HG03097 (cell line): ENCODE measurements around the gene TECTB.

Experiments used
- ATAC-seq: cut with Tn5 transposase; IDR thresholded peaks from one replicate; pipeline ENCODE4 v1.9.1; 2021; ENCODE audit not compliant: unreplicated experiment, low FRiP score

TECTB gene

DNA sequence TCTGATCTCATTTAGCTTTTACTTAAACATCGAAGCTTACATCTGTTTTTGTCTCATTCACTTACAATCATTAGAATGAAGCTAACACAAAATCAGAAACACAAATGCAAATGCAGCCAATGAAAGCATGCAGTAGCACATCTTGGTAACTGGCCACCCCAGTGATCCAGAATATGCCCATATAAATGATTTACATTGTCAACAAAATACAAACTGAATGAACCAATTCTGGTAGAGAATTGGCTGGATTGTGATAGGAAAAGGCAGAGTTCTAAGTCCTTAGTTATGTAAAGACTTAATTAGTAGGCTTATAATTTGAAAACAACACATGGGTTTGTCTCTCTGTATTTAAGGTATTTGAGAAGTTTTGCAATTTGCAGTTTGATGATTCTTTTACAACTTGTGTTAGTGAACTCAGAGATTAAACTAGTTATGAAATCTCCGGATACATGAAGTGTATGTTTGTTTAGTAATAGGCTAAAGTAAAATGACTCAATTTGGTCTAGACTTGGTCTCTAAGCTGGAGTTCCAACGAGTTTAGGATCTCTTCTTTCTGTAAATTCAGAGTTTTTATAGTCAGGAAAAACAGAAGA, 21.2 kb downstream of the TECTB start:
- no peak for ATAC-seq

DNA sequence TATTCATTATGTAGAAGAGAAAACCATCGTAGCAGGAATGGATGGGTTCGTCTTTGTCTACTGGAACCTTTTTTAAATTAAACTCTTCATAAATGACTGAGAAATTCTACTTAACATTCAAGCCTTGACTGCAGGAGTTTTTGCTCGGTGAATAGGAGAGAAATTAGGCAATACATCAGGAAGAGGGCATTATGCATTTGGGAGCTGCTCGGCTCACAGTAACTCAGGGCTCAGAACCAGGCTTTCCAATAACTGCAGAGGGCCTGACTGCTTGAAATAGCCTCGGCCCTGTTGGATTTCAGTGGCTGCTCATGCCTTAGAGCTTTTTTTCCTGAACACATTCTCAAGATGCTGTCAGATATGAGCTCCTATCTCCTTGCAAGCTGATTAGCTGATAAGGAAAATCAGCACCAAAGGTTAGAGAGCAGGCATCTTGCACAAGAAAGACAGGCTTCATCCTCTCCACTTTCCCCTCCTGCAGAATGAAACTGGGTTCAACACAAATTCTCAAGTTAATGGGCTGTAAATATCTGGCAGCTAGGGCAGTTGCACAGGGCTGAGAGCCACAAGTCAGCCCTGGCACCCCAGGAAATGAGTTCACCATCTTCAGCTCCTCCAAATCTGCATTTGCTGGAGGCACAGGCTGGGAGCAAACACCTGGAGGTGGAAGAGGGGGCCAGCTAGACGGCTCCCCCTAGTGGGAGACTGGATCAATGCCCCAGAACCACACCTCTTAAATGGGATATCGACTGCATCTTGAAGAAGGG, 24.3 kb downstream of the TECTB start:
- no peak for ATAC-seq

DNA sequence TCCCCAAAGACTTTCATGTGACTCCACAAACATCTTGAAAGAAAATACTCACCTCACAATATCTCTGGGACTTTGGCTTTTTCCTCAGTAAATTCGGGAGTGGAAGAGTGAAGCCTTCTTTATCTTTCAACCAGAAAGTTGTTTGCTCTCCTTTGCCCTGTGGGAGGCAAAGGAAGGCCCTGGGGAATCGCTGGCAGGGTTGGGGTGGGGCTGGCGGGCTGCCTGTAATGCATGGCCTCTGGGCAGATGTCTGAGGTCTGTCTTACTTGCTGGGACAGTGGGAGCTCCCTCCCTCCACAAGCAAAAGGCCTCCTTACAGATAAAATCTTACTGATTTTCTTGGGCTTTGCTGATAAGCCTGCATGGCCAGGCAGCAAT, 24.9 kb downstream of the TECTB start:
- no peak for ATAC-seq

DNA sequence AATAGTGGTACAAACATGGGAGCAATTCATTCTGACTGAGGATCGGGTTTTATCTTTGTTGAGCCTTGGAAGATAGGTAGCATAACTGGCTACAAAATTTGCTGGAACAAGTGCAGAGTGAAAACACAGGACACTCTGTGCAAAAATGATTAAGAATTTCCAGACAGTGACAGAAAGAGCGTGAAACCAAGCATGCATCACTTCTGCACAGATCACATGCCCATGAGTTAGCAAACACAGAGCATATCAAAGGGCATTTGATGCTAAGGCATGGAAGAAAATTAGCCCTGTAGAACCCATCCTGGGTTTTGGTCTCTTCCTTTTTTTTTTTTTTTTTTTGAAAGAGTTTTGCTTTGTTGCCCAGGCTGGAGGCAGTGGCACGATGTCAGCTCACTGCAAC, 28.3 kb downstream of the TECTB start:
- ATAC-seq, result no peak

DNA sequence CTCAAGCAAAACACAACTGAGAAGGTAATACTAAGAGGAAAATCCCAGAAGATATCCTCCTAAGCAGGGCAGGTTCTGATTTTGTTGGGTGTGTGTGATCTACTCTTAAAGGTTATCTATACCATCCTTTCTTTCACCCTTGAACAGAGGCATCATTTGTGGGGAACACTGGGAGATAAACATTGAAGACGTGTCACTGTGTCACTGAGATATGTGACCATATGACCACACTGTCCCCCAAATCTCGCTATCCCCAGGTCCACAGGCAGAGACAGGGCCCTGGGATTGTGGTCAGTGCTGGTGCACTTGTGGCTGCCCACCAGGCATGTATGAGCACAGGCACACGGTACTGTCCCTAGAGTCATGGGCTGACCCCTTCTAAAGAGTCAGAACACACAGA, 30.0 kb downstream of the TECTB start:
- no peak for ATAC-seq

DNA sequence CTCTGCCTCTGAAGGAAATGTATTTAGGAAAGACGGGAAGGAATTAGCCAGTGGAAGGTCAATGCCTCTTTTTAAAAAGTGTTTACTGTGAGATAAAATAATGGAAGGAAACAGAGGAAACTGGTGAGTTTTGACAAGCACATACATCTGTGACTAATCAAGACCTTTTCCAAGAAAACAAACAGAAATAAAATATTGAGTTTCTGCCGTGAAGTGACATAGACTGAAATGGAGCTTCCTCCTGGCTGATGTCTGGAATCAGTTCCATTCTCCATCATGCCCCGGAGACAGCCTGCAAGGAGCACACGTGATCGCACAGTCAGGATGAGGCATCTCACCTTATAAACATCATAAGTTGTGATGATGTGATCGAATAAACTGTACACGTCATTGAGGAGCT, 30.7 kb downstream of the TECTB start:
- ATAC-seq, result no peak

DNA sequence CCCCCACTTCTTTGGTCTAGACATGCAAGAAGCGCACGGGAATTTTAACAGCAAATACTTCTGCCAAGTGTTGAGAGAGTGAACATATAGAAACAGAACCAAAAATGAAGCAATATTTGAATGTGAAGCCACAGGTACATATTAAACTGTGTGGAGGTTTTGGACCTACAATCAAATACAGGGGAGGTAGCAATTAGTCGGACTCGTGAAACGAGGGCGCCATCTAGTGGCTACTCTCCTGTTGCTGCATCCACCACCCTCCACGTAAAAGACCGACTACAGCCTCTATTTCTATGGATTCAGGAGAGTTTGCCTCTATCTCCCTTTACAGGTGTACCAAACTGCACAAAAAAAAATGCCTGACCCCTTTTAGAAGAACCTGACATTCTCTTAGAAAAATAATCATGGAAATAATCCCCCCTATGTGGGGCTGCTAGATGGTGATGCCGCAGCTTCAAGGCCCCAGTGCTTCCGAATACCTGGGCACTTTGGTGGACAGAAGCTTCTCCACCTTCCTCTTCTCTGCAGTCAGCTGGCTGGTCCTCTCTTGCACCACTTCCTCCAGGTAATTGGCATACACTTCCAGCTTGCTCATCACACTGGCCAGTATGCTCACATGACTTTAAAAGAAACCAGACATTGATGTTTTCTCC, 31.7 kb downstream of the TECTB start:
- ATAC-seq, result no peak

DNA sequence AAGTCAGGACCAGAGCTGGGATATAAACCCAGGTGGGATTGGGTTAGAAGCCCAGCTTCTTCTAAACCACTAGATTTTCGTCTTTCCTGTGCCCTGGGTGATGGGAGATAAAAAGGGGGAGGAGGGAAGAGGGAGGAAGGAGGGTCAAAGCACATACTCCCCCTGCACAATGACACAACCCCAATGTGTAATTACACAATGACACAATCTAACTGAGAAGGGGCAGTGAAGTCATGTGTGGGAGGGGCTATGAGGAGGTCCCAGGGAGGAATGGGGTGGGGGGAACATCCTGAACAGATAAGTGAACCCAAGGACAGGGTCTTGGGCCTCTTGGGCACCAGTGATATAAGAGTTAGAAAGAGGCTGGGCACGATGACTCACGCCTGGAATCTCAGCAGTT, 44.5 kb downstream of the TECTB start:
- ATAC-seq, result no peak

DNA sequence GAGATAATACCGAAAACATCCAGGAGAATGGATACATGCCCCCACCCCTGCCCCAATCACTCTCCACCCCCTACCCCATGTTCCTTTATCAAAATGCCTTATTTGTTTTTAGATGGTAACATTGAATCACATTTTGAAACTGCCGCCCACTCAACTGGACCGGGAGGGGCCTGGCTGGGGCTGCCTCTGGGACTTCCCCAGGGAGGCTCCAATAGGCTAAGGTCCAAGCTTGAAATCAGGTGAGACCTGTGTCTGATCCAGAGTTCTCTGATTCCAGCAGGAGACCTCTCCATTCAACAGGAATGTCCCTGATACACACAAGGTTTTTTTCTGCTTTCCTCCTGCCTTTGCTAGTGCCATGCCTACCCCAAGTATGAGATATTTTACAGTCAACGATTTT, 47.0 kb downstream of the TECTB start:
- ATAC-seq, result no peak

DNA sequence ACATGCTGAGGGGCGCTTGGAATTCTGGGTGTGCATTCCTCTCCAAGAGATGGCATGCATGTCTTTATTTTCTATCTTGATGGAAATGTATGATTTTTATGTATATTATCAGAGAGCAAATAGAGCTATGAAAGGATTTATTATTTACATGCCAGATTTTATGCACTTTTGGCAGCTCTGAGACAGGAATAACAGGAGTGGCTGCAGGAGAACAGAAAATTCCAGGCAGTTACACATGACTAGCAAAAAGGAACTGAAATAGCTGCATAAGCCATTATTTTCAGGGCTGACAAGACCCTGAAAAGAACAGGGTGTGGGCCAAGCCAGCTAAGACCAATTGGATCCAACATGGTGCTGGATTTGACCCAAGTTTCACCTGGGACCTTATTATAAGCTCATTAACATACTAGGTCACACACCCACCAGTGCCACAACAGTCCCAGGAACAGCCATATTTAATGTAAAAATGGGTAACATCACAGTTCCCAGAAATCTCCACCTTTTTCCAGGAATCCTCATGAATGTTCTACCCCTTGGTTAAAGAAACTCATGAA, 47.5 kb downstream of the TECTB start:
- no peak for ATAC-seq

DNA sequence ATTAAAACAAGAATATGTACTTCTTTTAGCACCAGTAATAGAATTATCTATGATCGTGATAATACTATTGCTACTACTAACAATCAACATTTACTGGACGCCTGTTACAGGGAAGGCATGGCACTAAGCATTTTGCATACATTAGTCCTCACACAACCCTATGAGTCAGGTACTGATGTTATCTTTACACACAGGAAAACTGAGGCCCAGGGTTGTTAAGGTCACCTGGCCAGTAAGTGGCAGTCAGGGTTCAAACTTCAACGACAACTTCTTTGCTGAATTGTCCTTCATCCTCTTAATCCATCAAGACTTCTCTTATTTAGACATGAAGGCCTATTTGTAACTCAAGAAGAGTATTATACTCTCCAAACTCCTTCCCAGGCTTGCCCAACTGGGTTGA, 48.8 kb downstream of the TECTB start:
- no peak for ATAC-seq

DNA sequence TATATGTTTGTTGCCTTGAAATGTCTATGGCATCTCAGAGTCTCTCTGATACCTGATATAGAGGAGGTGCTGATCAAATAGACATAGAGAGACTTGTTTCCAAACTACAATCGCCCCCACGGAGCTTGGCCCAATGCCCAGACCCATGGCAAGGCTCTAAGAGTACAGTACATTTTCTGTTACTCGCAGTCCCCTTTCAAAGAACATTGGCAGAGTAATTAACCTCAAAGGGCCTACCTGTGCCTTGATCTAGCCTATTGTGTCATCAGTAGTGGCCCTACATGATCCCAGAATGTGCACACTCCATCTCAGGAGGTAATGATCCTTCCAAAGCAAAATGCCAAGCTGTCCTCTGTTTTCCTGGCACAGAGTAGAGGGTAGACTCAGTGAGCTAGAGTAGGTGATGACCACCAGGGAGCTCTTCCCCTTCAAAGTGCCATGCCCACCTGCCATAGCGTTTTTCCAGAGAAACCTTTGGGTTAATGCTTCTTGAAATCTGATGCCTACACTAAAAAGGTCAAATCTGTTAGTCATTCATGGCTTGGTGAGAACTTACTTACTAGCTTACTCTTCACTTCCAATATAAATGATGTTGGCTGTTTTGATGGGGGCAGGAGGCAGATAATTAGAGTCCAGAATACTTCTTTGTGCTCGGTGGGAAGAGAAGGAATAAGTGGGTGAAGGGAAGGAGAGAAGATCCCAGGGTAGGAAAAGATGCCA, 49.5 kb downstream of the TECTB start:
- no peak for ATAC-seq

DNA sequence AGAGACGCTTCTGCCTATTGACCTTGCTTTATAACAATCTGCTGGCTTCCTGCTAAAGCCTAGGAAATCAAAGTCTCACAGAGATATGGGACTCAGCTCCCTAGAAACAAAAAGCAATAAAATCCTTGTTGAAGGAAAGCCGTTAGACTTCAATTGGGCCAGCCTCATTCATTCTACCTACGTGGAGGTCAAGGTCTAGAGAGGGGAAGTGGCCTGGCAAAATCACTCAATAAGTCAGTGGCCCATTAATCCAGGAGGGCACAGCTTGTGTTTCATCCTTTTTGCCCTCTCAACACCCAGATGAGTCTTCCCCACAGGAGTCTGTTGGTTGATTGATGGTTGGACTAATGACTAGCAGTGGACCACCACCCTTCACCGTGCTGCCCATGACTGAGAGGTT, 50.3 kb downstream of the TECTB start:
- ATAC-seq, result no peak

DNA sequence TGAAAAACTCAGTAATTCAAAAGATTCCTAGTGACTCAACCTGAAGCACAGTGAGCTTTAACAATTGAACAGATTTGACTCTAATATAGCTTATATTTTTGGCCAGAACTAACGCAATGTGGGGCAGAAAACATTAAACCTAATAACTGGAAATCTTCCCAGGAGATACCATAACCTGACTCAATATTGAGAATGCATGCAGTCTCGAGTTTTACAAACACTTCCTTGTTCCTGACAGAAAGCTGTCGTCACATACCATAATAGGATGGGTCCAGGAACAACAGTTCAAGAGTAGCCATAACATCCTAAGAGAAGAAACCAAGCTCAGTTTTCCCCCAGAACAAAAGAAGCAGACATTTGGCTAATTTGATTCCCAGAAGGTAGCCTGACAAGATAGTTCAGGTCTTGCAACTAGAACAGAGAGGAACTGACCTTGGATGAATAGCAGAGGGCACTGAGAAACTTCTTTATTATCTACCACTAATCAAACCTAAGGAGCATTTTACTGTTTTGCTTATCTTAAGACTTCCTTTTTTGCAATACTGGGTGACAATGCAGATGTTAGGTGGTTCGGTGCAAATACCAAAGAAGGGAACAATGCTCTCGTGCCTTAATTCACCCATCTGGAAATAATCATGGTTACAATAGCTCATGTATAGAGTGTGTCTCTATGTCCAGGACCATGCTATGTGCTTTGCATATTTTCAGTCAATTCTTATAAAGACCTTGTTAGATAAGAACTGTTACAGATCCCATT, 52.1 kb downstream of the TECTB start:
- ATAC-seq, result no peak

DNA sequence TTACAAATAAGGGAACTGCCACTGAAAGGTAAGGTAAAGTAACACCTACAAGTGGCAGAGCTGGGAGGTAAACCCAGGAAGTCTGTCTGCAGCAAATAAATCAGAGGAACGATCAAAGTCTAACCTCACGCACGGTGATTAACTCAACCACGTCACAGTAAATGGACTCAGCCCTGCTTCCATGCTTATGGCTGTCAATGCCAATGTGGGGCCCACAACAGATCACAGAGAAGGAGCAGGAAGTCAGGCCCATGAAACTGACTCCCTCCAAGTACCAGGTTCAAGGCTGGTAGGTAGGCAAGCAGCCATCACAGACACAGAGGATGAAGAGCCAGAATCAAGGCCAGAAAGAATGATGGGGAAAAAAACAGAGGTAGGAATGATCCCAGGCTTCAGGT, 52.7 kb downstream of the TECTB start:
- ATAC-seq, result no peak

DNA sequence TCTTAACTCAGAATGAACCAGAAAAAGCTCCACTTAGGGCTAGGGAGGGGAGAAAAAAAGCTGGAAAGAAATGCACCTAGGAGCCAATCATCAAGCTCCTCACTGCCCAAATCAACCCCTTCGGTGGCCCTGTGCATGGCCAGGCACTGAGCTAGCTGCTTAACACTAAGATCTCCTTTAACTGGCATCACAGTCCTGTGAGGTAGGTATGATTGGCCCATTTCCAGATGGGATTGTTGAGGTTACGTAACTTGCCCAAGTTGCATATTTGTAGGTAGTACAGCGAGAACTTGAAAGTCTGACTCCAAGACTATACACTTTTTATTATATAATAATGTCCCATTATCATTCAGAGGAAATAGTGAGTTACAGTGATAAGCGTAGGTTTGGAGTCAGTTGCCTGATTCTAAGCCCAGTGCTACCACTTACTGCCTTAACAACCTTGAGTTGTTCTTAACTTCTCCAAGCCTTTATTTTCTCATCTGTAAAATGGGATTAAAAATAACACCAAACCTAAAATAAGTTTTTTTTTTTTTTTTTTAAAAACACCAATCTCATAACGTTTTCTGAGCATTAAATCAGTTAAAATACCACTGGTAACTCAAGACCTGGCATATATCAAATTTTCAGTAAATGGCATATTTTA, 53.5 kb downstream of the TECTB start:
- ATAC-seq, result no peak

DNA sequence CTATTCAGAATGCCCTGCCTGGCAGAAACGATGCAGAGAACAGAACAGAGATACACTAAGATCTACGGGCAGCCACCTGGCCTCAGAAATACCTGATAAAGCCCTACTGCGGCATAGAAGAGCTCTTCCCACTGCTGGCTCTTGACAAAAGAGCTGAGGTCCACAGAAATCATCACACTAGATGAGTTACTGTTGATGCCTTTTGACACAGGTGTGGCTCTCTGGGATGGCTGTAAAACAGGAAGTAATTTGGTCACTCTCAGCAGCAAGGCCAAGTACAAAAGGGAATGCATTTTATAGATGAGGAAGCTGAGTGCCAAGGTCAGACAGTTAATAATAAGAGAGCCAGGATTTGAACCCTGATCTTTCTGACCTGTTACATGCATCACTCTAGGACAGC, 55.8 kb downstream of the TECTB start:
- no peak for ATAC-seq

DNA sequence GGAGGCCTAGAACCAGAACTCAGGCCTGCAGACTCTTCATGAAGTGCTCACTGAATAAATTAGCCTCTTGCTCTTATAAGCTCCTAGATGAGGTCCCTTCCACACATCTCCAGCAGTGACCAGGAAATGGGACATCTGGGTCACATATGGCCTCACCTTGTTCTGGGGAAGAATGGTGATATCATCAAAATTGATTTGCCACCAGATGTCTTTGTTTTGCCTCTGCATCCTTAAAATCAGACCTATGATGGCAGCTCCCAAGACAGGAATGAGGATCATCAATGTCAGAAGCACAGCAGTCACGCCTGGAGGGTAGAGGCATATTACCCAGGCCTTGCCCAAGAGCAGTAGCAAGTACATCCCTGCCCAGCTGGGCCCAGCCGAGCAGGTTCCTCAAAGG, 57.4 kb downstream of the TECTB start:
- no peak for ATAC-seq

DNA sequence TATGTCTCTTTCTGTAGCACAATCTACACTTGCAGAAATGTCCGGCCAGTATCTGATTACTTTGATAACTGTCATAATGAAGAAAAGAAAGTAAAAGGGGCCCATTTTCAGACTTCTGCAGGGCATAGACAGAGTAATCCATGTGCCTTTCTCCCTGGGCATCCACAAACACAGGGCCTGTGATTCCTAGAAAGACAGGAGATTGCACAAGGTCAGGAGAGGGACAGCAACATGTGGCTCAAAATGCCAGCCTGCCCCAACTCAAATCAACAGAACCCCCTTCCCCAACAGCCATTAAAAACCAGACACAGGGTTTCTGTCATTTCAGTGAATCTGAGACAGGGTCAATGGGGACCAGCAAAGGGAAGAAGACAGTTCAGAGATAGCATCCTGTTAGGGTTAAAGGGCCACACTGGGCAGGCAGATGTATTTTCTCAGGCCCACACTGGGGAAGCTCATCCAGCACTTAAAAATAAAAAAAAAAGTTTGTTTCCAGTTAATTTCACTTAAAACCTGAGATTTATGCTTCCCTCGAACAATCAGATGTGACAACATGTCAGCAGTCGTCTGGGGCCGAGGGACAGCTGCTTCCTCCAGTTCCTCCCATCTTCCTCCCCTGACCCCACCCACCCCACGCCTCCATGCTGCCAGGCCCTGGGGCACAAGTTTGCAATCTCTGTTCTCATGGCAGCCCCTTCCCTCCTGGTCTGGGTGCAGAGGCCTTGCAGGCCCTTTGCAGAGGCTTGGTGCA, 60.0 kb downstream of the TECTB start:
- no peak for ATAC-seq
